Aortic smooth muscle cell (primary cell): ENCODE measurements around the gene ZCCHC3. TPM values are rescaled to one million over a fixed set of nuclear protein-coding genes. Genes with fewer than 3 reads are reported as not detected.

Experiments used
- total RNA-seq: library from RNA; depleted of rRNA; stranded (reverse); fragments of >200 nt; gene quantifications from 2 replicates; pipeline ENCODE4 v1.2.3, GENCODE V29; 2014

The ZCCHC3 gene, protein sequence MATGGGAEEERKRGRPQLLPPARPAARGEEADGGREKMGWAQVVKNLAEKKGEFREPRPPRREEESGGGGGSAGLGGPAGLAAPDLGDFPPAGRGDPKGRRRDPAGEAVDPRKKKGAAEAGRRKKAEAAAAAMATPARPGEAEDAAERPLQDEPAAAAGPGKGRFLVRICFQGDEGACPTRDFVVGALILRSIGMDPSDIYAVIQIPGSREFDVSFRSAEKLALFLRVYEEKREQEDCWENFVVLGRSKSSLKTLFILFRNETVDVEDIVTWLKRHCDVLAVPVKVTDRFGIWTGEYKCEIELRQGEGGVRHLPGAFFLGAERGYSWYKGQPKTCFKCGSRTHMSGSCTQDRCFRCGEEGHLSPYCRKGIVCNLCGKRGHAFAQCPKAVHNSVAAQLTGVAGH
- total RNA-seq, result 7.9 and 9.5 TPM in 2 replicates

DNA sequence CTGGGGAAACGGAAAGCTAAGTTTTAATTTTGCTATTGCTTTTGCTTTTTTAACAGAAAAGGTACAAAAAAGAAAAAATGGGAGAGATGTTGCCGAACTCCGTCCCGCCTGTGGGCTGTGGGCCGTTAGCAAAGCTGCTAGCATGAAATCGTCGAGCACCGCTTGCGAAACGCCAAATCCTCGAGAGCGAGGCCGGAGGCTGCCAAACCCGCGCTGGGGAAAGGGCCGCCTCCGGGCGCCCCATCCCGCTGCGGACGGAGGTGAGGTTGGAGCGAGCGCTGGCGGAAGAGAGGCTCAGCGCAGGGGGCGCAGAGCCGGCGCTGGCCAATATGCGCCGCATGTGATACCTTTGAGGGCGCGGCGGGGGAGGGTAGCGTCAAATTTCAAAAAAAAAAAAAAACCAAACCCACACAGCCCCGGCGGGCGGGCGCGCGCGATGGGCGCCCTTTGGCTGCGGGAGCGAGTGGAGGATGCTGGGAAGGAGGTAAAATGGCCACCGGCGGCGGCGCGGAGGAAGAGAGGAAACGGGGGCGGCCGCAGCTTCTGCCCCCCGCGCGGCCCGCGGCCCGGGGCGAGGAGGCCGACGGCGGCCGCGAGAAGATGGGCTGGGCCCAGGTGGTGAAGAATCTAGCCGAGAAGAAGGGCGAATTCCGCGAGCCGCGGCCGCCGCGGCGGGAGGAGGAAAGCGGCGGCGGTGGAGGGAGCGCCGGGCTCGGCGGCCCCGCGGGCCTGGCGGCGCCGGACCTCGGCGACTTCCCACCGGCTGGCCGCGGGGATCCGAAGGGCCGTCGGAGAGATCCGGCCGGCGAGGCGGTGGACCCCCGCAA, at the start of gene ZCCHC3:
TSS of gene ZCCHC3 (plus strand) at position 473 of the 827 bp plus-strand sequence. CDS start at position 490, 17 bp downstream.

DNA sequence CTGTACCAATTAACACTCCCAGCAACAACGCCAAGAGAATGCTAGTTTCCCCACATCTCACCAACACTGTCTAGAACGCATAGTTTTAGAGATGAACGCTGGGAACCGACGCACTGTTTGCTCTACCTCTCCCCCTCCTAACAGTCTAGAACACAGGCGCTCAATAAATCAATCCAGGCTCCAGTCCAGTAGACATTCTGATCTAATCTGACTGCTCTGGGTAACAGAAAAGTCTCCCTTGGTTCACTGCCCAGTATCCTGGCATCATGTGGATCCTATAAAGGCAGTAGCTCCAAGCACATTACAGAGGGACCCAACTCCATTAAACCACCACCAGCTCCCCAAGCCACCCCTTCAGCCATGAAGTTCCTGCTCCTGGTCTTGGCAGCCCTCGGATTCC, 40.0 kb upstream of the ZCCHC3 start, which contains the start of gene DEFB132:
TSS of gene DEFB132 (plus strand) at position 306 of the 400 bp plus-strand sequence. CDS start at position 361, 55 bp downstream.

DNA sequence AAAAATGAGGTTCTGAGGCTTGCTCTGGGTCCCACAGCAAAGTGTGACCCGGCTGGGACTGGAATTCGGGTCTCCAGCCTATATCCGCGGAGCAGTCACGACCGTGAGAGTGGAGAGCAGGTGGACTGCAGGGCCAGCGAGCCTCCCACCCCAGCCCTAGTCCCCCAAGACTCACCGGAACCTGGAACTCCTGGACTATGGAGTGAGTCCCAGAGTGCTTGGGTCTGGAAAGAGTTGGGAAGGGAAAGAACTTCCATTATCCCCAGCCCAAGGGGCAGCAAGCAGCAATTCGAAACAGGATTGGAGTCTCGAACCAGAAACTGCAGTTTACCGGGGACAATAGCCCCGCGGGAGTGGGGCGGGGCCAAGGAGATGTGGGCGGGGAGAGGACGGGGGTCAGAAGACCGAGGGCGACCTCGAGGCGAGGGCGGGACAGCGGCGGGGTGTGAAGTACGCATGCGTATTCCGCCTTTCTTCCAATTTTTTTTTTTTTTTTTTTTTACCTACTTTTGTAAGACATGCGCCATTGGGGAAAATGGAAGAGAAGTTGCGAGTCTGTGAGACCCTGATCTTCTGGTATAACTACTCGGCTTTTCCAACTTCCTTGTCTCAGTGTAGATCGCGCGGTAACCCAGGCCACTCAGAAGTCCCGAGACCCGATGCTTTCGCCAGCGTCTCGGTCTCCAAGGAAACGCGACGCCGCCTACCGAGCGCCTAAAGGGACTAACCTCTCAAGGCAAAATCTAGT, 7.1 kb upstream of the ZCCHC3 start, which contains the start of gene C20orf96:
TSS of gene C20orf96 (minus strand) at position 667 of the 748 bp plus-strand sequence. CDS start at position 527, 140 bp downstream.

DNA sequence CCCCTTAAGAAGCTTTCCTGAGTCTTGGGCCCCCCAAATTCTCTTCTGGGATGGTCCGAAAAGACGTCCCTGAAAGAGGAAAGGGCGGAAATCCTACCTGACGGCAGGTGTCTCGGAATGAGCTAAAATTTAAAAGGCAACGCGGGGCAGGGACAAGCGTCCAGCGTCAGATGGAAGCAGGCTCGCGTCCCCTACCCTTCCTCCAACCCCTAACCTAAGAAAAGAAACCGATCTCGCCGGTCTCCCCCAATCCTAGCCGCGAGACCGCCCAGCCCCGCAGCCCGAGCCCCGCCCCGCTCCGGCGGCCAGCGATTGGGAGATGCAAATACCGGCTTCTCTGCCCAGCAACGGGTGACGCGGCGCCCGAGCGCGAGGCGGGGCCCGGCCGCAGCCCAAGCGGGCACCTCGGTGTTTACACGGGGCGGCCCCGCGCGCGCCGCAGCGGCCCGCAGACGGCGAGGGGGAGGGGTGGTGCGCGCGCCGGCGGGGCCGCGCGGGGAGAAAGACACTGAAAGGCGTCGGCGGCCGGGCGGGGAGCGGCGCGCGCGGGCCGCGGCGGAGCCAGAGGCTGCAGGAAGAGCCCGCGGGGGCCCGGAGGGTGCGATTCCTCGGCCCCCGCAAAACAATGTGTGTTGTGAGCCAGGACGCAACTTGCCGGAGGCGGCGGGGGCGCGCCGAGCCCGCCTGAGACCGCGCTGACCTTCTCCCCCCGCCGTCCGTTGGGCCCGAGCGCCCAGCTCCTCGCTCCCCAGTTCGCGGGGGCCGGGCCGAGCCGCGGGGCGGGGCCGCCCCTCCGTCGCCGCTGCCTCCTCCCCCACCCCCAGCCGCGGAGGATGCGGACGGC, 27.9 kb downstream of the ZCCHC3 start, which contains the start of gene SOX12:
TSS of gene SOX12 (plus strand) at position 508 of the 844 bp plus-strand sequence. CDS start 373 bp downstream, outside the sequence.

DNA sequence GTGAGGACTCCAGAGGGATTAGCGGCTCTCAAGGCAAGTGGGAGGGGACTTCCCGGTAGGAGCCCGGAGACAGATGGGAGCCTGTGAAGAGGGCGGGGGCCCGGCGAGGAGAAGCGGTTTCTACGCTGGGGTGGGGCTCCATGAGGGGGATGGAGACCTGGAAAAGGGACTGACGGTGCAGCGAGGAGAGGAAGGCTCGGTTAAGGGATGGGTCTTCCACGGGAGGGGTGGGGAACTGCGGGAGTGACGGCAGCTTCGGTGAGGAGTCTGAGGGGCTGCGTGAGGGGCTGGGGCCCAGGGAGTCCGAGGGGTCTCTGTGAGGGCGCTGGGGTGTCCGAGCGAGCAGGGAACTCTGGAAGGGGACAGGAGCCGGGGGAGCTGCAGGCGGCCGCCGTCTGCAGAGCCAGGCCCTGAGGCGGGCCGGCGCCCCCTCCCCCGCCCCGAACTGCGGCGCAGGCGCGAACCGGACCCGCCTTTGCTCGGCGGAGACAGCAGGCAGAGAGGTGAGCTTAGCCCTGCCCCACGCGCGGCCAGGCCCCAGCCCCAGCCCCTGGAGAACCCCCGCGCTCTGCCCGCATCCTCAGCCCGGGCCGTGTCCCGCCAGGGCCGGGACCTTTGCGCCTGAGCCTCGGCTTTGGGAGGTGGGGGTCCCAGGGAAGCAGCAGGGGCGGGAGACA, 49.4 kb downstream of the ZCCHC3 start, which contains the start of gene NRSN2:
TSS of gene NRSN2 (plus strand) at position 472 of the 677 bp plus-strand sequence. CDS start 2,533 bp downstream, outside the sequence.

Other genes with a start within 250 kb of the ZCCHC3 start
- not detected in 2 replicates for gene DEFB125, start 209.9 kb upstream of the ZCCHC3 start, total RNA-seq
- not detected in 2 replicates for gene DEFB126, start 155.0 kb upstream of the ZCCHC3 start, total RNA-seq
- not detected in 2 replicates for gene DEFB127, start 140.1 kb upstream of the ZCCHC3 start, total RNA-seq
- not detected in 2 replicates for gene DEFB128, start 107.9 kb upstream of the ZCCHC3 start, total RNA-seq
- not detected in 2 replicates for gene DEFB129, start 70.3 kb upstream of the ZCCHC3 start, total RNA-seq
- gene DEFB132, start 39.8 kb upstream of the ZCCHC3 start, total RNA-seq, result not detected in 2 replicates
- 2.2 and 3.7 TPM in 2 replicates for gene C20orf96, start 6.8 kb upstream of the ZCCHC3 start, total RNA-seq
- 1.6 and 2.7 TPM in 2 replicates for gene SOX12, start 28.0 kb downstream of the ZCCHC3 start, total RNA-seq
- 13.3 and 15.9 TPM in 2 replicates for gene NRSN2, start 49.5 kb downstream of the ZCCHC3 start, total RNA-seq
- 14.5 and 15.5 TPM in 2 replicates for gene TRIB3, start 83.2 kb downstream of the ZCCHC3 start, total RNA-seq
- gene RBCK1, start 110.7 kb downstream of the ZCCHC3 start, total RNA-seq, result 54.6 and 60.0 TPM in 2 replicates
- 27.6 and 28.5 TPM in 2 replicates for gene TBC1D20, start 165.0 kb downstream of the ZCCHC3 start, total RNA-seq
- 94.1 and 97.2 TPM in 2 replicates for gene CSNK2A1, start 246.2 kb downstream of the ZCCHC3 start, total RNA-seq